Central memory CD8-positive, alpha-beta T cell (primary cell): ENCODE measurements around the gene XYLT1.

Experiments used
- ATAC-seq: fragments of 150-1000 bp; cut with Tn5 transposase; replicated peaks from 2 replicates; pipeline ENCODE4 v1.10.0; 2022; ENCODE audit warnings: mild to moderate bottlenecking, moderate FRiP score, moderate number of reproducible peaks; ENCODE audit not compliant: poor library complexity, severe bottlenecking; ENCODE audit errors: extremely low read depth
- DNase-seq, 2 donors: peaks; one replicate each; pipeline ENCODE4 v3.0.0; 2021; ENCODE audit warnings: low spot score in 2 of 2
- H3K27ac Mint-ChIP-seq: one replicate; pipeline ENCODE4 v1.8.0; 2022; ENCODE audit warnings: low read depth, mild to moderate bottlenecking, moderate library complexity, mixed read lengths
- H3K27me3 Mint-ChIP-seq: one replicate; pipeline ENCODE4 v1.8.0; 2022; ENCODE audit warnings: mixed read lengths
- H3K36me3 Mint-ChIP-seq: one replicate; pipeline ENCODE4 v1.8.0; 2022; ENCODE audit warnings: mild to moderate bottlenecking, moderate library complexity, mixed read lengths; ENCODE audit not compliant: insufficient read depth
- H3K4me1 Mint-ChIP-seq: one replicate; pipeline ENCODE4 v1.8.0; 2022; ENCODE audit warnings: mixed read lengths
- H3K4me3 Mint-ChIP-seq: one replicate; pipeline ENCODE4 v1.8.0; 2022; ENCODE audit warnings: mild to moderate bottlenecking, moderate library complexity, mixed read lengths
- H3K9me3 Mint-ChIP-seq: one replicate; pipeline ENCODE4 v1.8.0; 2022; ENCODE audit warnings: mixed read lengths

XYLT1 gene

DNA sequence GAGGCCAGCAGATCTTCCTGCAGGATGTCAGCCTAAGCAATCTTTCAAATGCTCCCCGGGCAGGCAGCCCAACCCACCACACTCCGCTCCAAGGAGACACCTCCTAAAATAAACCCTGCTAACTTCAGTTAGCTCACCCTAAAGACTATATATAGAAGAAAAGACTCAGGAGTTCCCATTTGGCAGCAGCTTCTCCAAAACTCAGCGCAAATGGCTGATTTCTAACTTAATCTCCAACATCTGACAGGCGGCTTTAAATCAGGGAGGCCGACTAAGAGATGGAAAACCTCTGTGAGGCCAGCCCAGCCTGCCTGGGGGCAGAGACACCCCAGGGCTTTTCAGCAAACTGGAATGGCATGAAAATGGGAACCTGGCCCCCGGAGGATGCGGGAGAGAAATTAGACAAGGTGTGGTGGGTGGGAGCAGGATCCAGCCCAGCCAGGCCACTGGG, 91.6 kb downstream of the XYLT1 start:
- ATAC-seq = no peak
- peak overlapping the region; percentile 67 for H3K27ac Mint-ChIP-seq

DNA sequence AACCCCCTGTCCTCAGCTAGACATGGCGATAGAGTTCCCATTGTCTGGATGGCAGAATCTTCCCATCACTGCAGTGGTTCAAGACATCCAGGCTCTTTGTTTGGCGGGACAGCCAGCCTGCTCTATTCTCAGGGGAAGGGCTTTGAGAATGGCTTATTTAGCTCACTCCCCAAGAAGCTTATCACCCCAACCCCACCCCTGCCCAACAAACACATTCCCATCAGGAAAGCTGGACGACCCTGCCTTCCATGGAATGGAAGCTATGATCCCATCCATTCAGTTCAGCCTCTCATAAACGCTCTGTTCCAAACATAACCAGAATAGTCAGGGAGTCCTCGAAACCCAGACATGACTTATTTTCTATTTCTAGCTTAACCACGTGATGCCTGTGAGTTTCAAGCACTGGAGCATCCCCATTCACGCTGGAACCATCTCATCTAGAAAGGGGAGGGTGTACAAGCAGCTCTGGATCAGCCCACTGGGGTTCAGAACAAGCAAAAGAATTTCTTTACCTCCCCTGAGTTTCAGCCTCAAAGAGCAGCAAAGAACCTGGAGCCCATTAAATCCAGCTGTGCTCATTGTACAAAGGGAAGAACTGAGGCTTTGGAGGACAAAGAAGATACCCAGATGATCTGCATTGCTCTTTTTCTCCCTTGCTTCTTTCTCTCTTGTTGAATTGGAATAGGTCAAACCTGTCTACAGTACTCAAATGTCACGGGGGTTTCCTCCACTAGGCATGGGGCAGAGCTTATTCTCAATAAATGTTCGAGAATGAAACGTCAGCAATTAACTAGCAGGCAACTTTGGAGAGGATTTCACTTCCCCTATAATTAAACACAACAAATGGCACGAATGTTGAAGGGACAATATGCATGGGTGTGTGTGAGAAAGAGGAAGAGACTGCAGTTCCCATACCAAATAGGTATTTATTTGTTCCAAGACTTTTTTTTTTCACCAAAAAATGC, 93.1 kb downstream of the XYLT1 start:
- ATAC-seq (peak; percentile 32), DNase-seq (no peak)
- no peak overlapping the region for H3K4me3 Mint-ChIP-seq
- peaks cover 6% of the 10 kb centered on the region for H3K36me3 Mint-ChIP-seq
- peaks cover 60% of the 10 kb centered on the region for H3K4me1 Mint-ChIP-seq
- no peaks in the 10 kb centered on the region for H3K9me3 Mint-ChIP-seq
- no peaks in the 10 kb centered on the region for H3K27me3 Mint-ChIP-seq
- H3K27ac Mint-ChIP-seq = peak overlapping the region; percentile 35

More for the DNA sequence above, 91.6 kb downstream of the XYLT1 start:
- Mint-ChIP-seq H3K4me1 (peaks cover 65% of the 10 kb centered on the region), H3K36me3 (peaks cover 6% of the 10 kb centered on the region), H3K9me3 (no peaks in the 10 kb centered on the region), H3K27me3 (no peaks in the 10 kb centered on the region), H3K4me3 (no peak overlapping the region)
- DNase-seq = no peak

DNA sequence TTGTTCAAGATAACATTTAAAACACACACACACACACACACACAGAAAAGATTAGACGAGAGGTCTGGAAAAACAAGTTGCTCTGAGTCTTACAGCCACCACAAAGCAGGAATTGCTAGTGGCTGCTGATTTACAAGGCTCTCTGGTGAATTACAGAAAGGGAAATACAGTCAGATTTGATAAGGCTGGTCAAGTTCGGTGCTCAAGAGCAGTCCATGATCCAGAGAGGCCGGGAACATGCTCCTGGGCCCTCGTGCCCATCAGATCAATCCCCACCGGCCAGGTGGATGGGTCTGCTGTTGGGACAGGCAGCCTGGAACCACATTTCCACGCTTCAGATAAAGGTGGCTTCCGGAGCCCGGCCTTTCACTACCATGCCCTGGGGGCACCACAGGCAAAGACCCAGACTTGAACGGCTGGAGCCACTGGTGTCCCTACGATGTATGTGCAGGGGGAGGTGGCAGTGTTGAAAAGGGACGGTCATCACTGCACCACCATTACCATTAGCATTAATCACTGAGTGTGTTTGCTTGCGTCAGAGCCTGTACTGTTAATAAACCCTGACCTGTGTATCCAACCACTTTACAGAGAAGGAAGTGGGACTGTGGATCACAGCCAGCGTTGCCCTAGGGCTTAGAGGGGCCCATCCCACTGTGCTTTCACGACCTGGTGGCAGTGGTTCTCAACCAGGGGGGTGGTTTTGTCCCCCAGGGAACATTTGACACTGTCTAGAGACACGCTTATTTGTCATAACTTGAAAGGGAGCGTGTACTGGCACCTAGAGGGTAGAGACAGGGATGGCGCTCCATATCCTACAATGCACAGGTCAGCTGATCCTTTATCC, 95.1 kb downstream of the XYLT1 start:
- Mint-ChIP-seq H3K4me3 (no peak overlapping the region), H3K4me1 (peaks cover 66% of the 10 kb centered on the region), H3K36me3 (peaks cover 8% of the 10 kb centered on the region), H3K27me3 (no peaks in the 10 kb centered on the region), H3K27ac (peak overlapping the region; percentile 76), H3K9me3 (no peaks in the 10 kb centered on the region)
- ATAC-seq (peak; percentile 62), DNase-seq (no peak)

DNA sequence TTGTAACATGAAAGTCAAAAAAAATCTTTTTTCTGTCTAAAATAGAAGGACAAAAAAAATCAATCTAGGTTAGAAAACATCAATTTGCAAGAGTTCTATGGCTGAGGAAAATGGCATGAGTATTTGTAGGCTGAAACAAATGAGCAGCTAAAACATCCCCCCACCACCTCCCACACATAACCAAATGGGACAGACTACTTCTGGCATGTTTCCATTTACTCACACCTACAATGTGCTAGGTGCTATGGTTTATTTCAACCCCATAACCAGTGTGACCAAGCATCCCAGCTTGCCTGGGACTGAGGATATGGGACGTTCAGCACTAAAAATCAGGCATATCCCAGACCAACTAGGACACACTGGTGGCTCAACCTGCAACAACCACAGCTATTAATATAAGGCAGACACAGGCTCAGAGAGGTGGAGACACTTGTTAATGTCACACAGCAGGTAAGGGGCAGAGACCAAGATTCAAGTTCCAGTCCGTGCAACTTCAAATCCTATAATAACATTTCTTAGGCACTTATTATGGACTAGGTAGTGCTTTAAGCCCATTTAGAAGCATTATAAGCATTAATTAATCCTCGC, 96.0 kb downstream of the XYLT1 start:
- Mint-ChIP-seq H3K36me3 (peaks cover 11% of the 10 kb centered on the region), H3K9me3 (no peaks in the 10 kb centered on the region), H3K27me3 (no peaks in the 10 kb centered on the region), H3K4me1 (peaks cover 71% of the 10 kb centered on the region), H3K27ac (peak overlapping the region; percentile 76), H3K4me3 (no peak overlapping the region)
- ATAC-seq = no peak
- no peak for DNase-seq

DNA sequence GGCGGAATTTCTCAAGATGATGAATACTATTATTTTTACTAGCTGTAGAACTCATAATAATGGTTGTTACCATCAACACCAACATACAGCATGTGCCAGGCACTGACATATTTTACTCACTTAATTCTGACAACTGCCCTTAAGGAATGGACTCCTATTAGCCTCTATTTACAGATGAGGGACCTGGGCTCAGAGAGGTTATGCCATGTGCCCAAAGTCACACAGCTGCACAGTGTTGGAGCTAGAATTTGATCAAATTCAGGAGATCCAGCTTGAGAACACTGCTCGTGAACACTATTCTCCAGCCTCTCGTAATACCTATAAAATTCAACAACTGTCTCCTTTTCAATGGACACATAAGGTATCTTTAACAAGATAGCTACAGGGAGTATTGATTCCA, 97.2 kb downstream of the XYLT1 start:
- DNase-seq = no peak
- H3K4me3 Mint-ChIP-seq = no peak overlapping the region
- no peak overlapping the region for H3K27ac Mint-ChIP-seq
- no peak for ATAC-seq
- H3K4me1 Mint-ChIP-seq = peaks cover 73% of the 10 kb centered on the region
- peaks cover 20% of the 10 kb centered on the region for H3K36me3 Mint-ChIP-seq
- H3K9me3 Mint-ChIP-seq = no peaks in the 10 kb centered on the region
- H3K27me3 Mint-ChIP-seq = no peaks in the 10 kb centered on the region

DNA sequence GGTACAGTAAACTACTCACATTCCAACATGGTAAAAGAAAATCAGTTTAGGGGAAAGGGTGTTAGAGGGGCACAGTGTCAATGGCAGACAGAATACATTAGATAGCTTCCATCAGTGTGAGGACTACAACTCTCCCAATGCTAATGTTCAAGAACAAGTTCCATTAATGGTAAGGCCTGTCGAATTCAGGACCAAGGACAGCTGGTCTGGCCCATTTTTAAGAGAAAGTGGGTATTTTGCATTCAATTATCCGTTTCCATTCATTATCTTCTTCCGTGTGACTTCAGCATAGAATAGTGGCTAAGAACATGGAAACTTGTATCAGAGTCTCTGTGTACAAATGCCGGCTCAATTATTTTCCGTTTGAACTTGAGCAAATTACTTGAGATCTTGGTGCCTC, 98.4 kb downstream of the XYLT1 start:
- H3K27ac Mint-ChIP-seq = no peak overlapping the region
- H3K9me3 Mint-ChIP-seq = no peaks in the 10 kb centered on the region
- peaks cover 74% of the 10 kb centered on the region for H3K4me1 Mint-ChIP-seq
- peaks cover 20% of the 10 kb centered on the region for H3K36me3 Mint-ChIP-seq
- H3K27me3 Mint-ChIP-seq = no peaks in the 10 kb centered on the region
- H3K4me3 Mint-ChIP-seq = no peak overlapping the region
- DNase-seq = no peak
- no peak for ATAC-seq

DNA sequence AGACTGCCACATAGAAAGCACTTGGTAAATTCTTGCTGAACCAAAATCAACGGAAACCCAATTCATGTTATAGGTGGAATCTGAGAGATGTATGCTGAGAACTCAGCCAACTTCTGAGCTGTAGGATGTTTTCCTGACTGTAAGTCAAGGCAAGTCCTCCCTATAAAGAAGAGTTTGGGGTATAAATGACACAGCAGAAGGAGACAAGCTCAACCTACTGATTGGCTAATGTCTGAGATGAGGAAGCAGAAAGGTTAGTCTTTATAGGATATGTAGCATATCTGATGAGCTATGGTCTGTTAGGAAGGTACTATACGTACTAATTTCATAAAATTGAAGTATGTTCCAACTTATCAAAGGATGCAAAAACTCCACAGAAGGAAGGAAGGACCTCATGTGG, 99.5 kb downstream of the XYLT1 start:
- peaks cover 78% of the 10 kb centered on the region for H3K4me1 Mint-ChIP-seq

DNA sequence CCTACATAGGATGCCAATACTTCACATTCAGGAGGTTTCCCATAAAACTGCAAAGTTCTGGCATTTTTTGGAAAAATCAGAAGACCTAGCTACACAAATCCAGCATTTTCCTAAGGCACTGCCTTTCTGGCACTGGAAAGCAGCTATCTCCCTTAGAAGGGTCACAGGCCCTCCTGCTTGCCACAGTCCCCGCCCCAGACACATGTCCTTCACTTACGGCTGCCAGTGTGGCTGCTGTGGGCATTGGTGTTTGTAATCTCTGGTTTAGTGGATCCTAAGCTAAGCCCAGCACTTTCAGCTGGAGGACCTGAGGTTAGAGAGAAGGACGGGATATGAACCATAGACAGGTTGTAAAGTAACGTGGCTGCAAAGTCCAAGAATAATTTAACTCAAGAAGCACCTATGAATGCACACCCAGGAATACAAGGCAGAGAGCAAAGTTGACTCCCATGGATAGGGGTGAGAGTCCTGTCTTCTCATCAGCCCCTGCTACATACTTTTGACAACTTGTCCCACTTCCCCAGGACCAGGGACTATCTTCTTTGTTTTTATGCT, 100.0 kb downstream of the XYLT1 start:
- Mint-ChIP-seq H3K4me1 (peaks cover 83% of the 10 kb centered on the region), H3K27me3 (no peaks in the 10 kb centered on the region), H3K36me3 (peaks cover 20% of the 10 kb centered on the region), H3K9me3 (no peaks in the 10 kb centered on the region), H3K27ac (peak overlapping the region; percentile 99), H3K4me3 (peak overlapping the region; percentile 86)
- ATAC-seq (no peak), DNase-seq (no peak)

More for the DNA sequence above, 99.5 kb downstream of the XYLT1 start:
- Mint-ChIP-seq H3K27ac (peak overlapping the region; percentile 99), H3K4me3 (peak overlapping the region; percentile 86), H3K9me3 (no peaks in the 10 kb centered on the region), H3K36me3 (peaks cover 20% of the 10 kb centered on the region), H3K27me3 (no peaks in the 10 kb centered on the region)
- ATAC-seq (no peak), DNase-seq (no peak)

DNA sequence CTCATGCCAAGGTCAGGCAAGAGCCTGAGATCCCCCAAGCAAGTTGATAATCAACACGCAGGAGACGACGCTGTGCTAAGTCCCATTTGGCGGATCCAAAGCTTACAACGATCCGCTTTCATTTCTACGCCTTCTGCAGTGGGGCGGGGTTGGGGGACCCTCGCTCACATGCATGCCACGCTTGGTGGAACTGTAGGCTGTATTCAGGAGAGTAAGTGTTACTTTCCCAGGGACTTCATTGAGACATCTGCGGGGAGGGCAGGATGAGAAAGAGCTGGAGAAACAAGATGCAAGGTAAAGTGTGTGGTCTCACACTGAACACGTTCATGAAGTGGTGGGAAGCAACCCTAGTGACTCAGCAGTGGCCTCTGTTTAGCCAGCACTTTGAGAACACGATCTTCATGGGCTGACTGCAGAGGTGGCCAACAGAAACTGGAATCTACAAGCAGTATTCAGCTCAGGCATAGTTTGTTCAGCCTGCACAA, 100.5 kb downstream of the XYLT1 start:
- Mint-ChIP-seq H3K4me3 (peak overlapping the region; percentile 86), H3K9me3 (no peaks in the 10 kb centered on the region), H3K36me3 (peaks cover 18% of the 10 kb centered on the region), H3K4me1 (peaks cover 85% of the 10 kb centered on the region), H3K27ac (peak overlapping the region; percentile 99), H3K27me3 (no peaks in the 10 kb centered on the region)
- DNase-seq (no peak), ATAC-seq (no peak)

DNA sequence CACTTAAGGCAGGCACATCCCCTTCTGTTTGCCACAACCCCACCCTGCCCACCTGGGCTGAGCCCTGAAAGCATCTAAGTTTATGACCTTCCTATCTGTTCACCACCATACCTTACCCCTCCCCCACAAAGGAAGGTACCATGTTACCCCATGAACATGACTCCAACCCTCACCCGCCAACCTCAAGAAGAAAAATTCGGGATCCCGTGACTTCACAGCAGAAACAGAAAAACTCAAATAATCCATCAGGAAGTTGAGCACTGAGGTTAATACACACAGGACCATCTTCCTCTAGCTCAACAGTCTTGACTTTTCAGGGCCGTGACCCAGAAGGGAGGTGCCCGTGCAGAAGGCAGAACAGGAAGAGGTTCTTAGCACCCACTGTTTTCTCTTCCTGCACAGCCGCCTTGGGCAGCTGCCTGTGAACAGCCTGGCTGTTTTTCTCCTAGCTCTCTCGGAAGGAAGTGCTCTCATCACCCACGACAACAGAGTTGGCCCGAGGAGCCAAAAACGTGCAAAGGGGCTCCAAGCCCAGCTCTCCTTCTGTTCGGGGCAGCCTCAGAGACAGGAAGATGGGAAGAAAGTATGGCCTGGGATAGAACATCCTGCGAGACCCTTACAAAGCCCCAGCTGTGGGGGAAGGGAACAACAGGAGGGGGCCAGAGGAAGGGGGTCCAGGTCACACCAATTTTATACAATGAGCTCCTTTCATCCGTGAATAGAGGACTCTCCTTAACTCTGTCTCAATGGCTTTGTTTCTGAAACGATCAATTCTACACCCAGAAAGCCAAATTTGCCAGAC, 101.1 kb downstream of the XYLT1 start:
- ATAC-seq (peak; percentile 92), DNase-seq (peak; percentile 59 to 82)
- H3K36me3 Mint-ChIP-seq = peaks cover 17% of the 10 kb centered on the region
- peaks cover 85% of the 10 kb centered on the region for H3K4me1 Mint-ChIP-seq
- H3K4me3 Mint-ChIP-seq = peak overlapping the region; percentile 86
- H3K27ac Mint-ChIP-seq = peak overlapping the region; percentile 99
- H3K9me3 Mint-ChIP-seq = no peaks in the 10 kb centered on the region
- no peaks in the 10 kb centered on the region for H3K27me3 Mint-ChIP-seq

DNA sequence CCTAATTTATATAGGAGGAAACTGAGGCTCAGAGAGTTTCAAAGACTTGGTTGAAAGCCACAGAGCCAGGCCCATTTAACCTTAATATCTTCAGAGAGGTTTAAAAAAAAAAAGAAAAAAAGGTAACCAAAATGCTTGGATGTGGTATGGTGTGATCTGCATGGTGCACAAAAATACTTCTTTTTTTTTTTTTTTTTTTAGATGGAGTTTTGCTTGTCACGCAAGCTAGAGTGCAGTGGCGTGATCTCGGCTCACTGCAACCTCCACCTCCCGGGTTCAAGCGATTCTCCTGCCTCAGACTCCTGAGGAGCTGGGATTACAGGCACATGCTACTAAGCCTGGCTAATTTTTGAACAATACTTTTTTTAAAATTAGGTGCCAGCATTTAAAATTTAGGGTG, 101.8 kb downstream of the XYLT1 start:
- Mint-ChIP-seq H3K4me1 (peaks cover 80% of the 10 kb centered on the region), H3K27ac (peak overlapping the region; percentile 99), H3K36me3 (peaks cover 15% of the 10 kb centered on the region), H3K4me3 (peak overlapping the region; percentile 86), H3K27me3 (no peaks in the 10 kb centered on the region), H3K9me3 (no peaks in the 10 kb centered on the region)
- DNase-seq = peak in 1 of 2 donors; percentile 29
- peak; percentile 48 for ATAC-seq
